Sigmoid colon (tissue), 4 donors: Measurements from ENCODE around the gene KCNIP1.

ENCODE experiments used
- EP300 ChIP-seq, 4 donors: sonication (generic); formaldehyde crosslinking; IDR thresholded peaks; one replicate each; pipeline ENCODE4 v1.6.1; 2017; ENCODE audit warnings: antibody characterized with exemption in 4 of 4
- POLR2A ChIP-seq, 2 donors: fragments of 450-650 bp; IDR thresholded peaks; one replicate each; pipeline ENCODE4 v1.6.1; 2016; ENCODE audit warnings: antibody characterized with exemption in 2 of 2, mild to moderate bottlenecking in 2 of 2, moderate library complexity in 2 of 2
- TF ChIP-seq, protein P1 (sequence below), 4 experiments: fragments of 450-650 bp in 3 of 4; fragments of 200-600 bp in 1 of 4; IDR thresholded peaks; one replicate each; pipeline ENCODE4 v1.5.1; 2016 to 2019; ENCODE audit warnings: antibody characterized with exemption in 4 of 4, mild to moderate bottlenecking in 3 of 4, moderate library complexity in 2 of 4

DNA sequence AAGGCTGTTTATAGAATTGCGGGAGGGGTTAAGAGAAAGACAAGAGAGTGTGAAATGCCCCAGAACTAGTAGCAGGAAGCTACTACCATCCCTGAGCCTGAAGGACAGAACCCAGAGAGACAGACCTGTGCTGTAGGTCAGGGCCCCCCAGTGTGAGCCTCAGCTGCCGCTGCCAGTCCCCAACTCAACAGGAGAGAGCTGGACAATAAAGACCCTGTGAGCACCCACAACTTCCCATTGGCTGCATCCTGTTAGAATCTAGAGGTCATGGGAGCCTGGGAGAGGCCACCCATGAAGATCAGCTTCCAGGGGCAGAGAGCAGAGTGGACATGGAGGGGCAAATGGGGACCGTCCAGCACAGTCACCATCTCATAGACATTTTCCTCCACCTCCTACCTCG is 152.5 kb downstream of the KCNIP1 start:
- TF ChIP-seq, protein P1, sequence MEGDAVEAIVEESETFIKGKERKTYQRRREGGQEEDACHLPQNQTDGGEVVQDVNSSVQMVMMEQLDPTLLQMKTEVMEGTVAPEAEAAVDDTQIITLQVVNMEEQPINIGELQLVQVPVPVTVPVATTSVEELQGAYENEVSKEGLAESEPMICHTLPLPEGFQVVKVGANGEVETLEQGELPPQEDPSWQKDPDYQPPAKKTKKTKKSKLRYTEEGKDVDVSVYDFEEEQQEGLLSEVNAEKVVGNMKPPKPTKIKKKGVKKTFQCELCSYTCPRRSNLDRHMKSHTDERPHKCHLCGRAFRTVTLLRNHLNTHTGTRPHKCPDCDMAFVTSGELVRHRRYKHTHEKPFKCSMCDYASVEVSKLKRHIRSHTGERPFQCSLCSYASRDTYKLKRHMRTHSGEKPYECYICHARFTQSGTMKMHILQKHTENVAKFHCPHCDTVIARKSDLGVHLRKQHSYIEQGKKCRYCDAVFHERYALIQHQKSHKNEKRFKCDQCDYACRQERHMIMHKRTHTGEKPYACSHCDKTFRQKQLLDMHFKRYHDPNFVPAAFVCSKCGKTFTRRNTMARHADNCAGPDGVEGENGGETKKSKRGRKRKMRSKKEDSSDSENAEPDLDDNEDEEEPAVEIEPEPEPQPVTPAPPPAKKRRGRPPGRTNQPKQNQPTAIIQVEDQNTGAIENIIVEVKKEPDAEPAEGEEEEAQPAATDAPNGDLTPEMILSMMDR (IDR thresholded peaks at IDR 0.05): no peak
- no peak for TF ChIP-seq POLR2A (IDR thresholded peaks at IDR 0.05)
- TF ChIP-seq EP300 (IDR thresholded peaks at IDR 0.05): no peak
